GM08714 (cell line): ENCODE data around the gene HCRTR1.
A peak's percentile ranks its signal among the peaks of the same experiment; 100 is the strongest.

Source experiments
- H3K4me3 ChIP-seq: fragments of 200-500 bp; sonication (Bioruptor generic); 2 replicates; pipeline ENCODE4 v1.5.1; 2014; ENCODE audit warnings: mild to moderate bottlenecking, low read length, inconsistent platforms
- ZNF274 ChIP-seq: IDR thresholded peaks from 2 replicates; pipeline ENCODE4 v1.6.1; 2012; ENCODE audit warnings: mild to moderate bottlenecking, low read depth, low read length

Gene HCRTR1

GRCh38 chr1:31640964-31641363 lies 23.5 kb downstream of the HCRTR1 start:
- H3K4me3 ChIP-seq = no peak overlapping the region
- TF ChIP-seq ZNF274 = no peak

- no peak overlapping the region for H3K4me3 ChIP-seq
- no peak for TF ChIP-seq ZNF274
These were observed 24.9 kb downstream of the HCRTR1 start for GRCh38 chr1:31642366-31642765.

- TF ChIP-seq ZNF274 = no peak
- H3K4me3 ChIP-seq = no peak overlapping the region
These were observed 25.4 kb downstream of the HCRTR1 start for GRCh38 chr1:31642897-31643296.

GRCh38 chr1:31643976-31644559 lies 26.6 kb downstream of the HCRTR1 start:
- no peak for TF ChIP-seq ZNF274
- H3K4me3 ChIP-seq = peak overlapping the region; percentile 93

GRCh38 chr1:31644560-31645273 lies 27.2 kb downstream of the HCRTR1 start, which contains the start of gene PEF1:
TSS of gene PEF1 (minus strand) at chr1:31644876. CDS start at chr1:31644864, 12 bp downstream.
- peak within 1 kb of the TSS; percentile 93 for H3K4me3 ChIP-seq
- no peak for TF ChIP-seq ZNF274

- no peak for TF ChIP-seq ZNF274
- peak overlapping the region; percentile 93 for H3K4me3 ChIP-seq
These were observed 27.7 kb downstream of the HCRTR1 start for GRCh38 chr1:31645274-31645568.

- no peak for TF ChIP-seq ZNF274
- H3K4me3 ChIP-seq = no peak overlapping the region
These were observed 28.9 kb downstream of the HCRTR1 start for GRCh38 chr1:31646259-31646960.

- TF ChIP-seq ZNF274 = no peak
- H3K4me3 ChIP-seq = no peak overlapping the region
These were observed 29.6 kb downstream of the HCRTR1 start for GRCh38 chr1:31647106-31647505.

GRCh38 chr1:31648190-31648589 lies 30.7 kb downstream of the HCRTR1 start:
- H3K4me3 ChIP-seq = no peak overlapping the region
- TF ChIP-seq ZNF274 = no peak

- no peak for TF ChIP-seq ZNF274
- no peak overlapping the region for H3K4me3 ChIP-seq
These were observed 31.3 kb downstream of the HCRTR1 start for GRCh38 chr1:31648641-31649357.

GRCh38 chr1:31650161-31651088 lies 32.9 kb downstream of the HCRTR1 start:
- TF ChIP-seq ZNF274 = no peak
- H3K4me3 ChIP-seq = no peak overlapping the region

GRCh38 chr1:31651089-31651420 lies 33.6 kb downstream of the HCRTR1 start:
- TF ChIP-seq ZNF274 = no peak
- H3K4me3 ChIP-seq = no peak overlapping the region

- no peak for TF ChIP-seq ZNF274
- H3K4me3 ChIP-seq = no peak overlapping the region
These were observed 34.3 kb downstream of the HCRTR1 start for GRCh38 chr1:31651766-31652165.

- no peak overlapping the region for H3K4me3 ChIP-seq
- no peak for TF ChIP-seq ZNF274
These were observed 35.5 kb downstream of the HCRTR1 start for GRCh38 chr1:31652891-31653499.
